T-helper 2 cell treated with Interferon-gamma antibody and Interleukin-4, amounts not matched to agents 100 ng/mL and 5 ng/mL, for 36 hours (primary cell): Measurements from ENCODE around the gene SRRM1. TPM values are rescaled to one million over a fixed set of nuclear protein-coding genes. Genes with fewer than 3 reads are reported as not detected.
"Not testable (repeated sequence)": the region's sequence is repeated elsewhere in the genome, so short reads cannot be mapped to it uniquely, and the experiment has no call there.

Experiments used
- intact Hi-C: fragments of 100-400 bp; cut with micrococcal nuclease; formaldehyde crosslinking; loops from one replicate; pipeline ENCODE4 v1.15.1; 2023
- total RNA-seq: library from RNA; stranded (reverse); gene quantifications from 2 replicates; pipeline ENCODE4 v1.2.3, GENCODE V29; 2022

The SRRM1 gene
- total RNA-seq, 1 donor from 2014 or later: 202 TPM

DNA sequence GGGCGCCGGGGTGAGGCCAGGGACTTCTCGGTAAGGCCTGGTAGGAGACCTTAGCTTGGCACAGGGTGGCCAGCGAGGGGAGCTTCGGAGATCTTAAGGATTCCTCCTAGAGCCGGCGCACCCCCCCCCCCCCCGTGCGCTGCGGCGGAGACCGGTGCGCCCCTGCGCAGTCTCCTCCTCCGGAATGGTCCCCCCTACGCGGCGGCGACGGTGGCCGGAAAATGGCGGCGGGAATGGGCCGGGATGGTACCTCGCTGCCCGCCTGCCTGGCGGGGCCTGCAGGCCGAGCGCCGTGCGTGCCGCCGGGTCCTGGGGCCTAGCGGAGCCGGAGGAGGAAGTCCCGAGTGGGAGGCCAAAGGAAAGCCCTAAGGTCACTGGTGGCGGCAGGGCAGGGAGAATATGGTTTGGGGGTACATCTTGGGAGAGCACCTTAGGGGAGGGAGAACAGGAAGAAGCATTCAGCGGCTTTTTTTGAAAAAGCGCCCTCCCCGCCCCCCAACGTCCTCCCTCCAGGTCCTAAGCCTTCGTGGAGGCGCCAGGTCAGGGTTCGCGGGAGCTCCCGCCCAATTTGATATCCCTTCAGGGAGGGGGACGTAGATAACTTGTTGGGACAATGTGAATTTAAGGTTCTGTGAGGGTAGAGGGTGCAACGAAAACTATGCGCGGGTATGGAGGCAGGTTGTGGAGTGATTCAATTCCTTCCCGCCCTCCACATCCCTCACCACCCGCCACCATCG lies 429 bp downstream of the SRRM1 start:
- intact Hi-C loops: loop anchor here (1.0 to 10.0 kb wide), 12 partner anchors 102 to 791 kb away; partner anchors contain the start of genes CLIC4, MACO1, NIPAL3 and PNRC2

- intact Hi-C loops: loop anchor here (5.0 to 10.0 kb wide), 5 partner anchors 283 to 791 kb away; partner anchors contain the start of genes MACO1, SRSF10 and TMEM50A
Measured at GRCh38 chr1:24644100-24644384, 940 bp downstream of the SRRM1 start.

GRCh38 chr1:24648919-24649318 lies 5.8 kb downstream of the SRRM1 start:
- intact Hi-C loops: loop anchor here (10.0 kb wide), 2 partner anchors 686 to 786 kb away; partner anchors contain the start of genes MACO1 and TMEM50A

GRCh38 chr1:24652382-24652781 lies 9.3 kb downstream of the SRRM1 start:
- intact Hi-C loops: no loop called here

- intact Hi-C loops: no loop called here
Measured at GRCh38 chr1:24654010-24654409, 10.9 kb downstream of the SRRM1 start.

DNA sequence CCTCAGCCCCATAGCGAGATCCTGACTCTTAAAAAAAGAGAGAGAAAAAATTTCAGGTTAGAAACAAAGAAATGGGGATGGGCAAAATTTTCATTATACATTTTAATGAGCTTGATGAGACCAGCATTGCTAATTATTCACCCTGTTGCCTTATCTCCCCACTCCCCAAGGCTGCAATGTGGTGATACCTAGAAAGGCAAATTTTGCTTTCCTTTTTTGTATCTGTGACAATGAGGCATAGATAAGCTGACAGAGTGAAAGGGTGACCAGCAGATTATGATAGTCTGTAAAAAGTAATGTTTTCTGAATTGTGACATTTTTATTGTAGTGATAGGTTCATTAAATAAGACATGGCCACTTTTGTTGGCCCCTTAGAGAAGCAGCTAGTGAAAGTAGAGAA lies 12.9 kb downstream of the SRRM1 start:
- intact Hi-C loops: no loop called here

DNA sequence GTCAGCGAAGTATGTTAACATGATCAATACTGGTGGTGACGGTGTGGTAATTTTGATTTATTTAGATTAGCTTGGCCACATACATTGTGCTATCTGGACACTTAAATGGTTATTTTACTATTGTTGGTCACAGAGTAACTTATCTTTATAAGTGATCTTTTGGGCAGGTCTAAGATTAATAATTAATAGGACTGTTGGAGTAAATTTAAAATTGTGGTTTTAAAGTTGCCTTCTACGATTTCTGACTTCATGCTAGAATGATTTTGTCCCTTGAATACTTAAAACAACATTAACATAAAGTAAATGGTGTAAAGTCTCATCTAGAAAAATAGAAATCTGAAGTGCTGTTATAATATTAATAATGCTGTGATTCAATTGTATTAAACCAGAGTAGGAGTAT lies 14.7 kb downstream of the SRRM1 start:
- intact Hi-C loops: no loop called here

DNA sequence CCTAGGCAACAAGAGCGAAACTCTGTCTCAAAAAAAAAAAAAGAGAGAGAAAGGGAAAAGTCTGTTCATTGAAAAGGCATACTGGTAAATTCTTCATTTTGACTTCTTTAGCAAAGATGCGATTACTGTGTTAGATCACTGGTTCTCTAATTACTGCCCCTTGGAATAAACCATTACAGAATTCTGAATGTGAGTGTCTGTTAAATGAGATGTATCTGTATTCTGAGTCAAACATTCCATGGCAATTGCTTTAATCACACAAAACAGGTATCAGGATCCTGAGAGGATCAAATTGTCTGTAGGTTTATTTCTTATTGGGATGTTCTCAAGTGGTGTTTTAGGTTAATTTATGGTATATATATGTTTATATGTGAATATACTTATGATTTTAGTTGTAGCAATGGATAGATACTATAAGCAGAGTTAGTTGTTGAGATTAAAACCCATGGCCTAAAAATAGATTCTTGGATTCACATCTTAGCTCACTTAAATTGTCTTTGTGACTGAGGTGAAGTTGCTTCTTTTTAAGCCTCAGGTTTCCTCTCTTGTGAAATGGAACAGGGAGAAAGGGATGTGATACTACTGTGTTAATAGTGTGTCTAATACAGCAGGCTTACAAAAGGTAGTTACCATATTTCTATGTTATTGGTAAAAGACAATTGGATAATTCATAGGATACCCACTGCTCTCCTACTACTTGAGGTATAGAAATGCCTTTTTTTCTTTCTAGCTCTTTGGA lies 16.2 kb downstream of the SRRM1 start:
- intact Hi-C loops: no loop called here

GRCh38 chr1:24659993-24660665 lies 17.0 kb downstream of the SRRM1 start:
- intact Hi-C loops: no loop called here

DNA sequence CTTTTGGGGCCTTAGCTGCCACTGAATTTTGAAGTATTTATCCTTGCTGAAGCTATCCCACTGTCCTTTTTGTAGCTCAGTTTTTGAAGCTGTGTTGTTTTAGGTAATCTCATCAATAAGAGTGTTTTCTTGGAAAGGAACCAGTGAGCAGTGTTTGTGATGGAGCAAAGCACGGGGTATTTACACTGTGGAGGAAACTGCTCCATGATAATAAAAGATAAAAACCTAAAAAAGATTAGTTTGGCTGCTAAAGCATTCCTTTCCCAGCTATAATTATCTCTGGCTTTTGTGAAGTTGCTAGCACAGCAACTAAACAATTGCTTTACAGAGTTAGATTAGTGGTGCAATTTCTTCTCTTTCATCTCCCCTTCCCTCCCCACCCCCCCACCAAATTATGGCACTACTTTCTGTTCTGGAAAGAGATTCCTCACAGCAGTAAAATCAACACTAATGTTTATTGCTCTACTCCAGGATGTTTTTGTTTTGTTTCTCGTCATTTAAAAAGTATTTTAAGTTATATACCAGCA lies 21.5 kb downstream of the SRRM1 start:
- intact Hi-C loops: no loop called here

DNA sequence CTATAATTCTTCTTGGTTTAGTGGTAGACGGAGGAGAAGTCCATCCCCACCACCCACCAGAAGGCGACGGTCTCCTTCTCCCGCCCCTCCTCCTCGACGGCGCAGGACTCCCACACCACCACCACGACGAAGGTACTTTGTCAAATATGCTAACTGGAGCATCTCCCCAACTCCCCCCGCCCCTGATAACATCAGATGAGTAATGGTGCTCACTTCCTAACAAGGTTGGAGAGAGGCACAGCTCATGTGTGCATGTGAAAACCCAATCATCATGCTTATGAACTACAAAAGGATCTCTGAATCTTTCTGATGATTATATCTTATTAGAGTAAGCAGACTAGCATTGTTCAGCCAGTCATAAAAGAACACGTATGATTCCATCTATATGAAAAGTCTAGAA lies 23.7 kb downstream of the SRRM1 start:
- intact Hi-C loops: no loop called here

DNA sequence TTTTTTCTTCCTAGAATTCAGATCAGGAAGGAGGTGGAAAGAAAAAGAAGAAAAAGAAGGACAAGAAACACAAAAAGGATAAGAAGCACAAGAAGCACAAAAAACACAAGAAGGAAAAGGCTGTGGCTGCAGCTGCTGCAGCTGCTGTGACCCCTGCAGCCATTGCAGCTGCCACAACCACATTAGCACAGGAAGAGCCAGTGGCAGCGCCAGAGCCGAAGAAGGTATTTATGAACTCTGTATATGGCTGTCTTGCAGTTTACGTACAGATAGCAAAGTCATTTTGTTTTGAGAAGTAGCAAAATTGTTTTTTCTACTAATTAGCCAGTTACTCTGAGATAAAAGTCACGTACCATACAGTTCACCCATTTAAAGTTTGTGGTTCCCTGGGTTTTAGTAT lies 28.3 kb downstream of the SRRM1 start:
- intact Hi-C loops: not testable (repeated sequence)

DNA sequence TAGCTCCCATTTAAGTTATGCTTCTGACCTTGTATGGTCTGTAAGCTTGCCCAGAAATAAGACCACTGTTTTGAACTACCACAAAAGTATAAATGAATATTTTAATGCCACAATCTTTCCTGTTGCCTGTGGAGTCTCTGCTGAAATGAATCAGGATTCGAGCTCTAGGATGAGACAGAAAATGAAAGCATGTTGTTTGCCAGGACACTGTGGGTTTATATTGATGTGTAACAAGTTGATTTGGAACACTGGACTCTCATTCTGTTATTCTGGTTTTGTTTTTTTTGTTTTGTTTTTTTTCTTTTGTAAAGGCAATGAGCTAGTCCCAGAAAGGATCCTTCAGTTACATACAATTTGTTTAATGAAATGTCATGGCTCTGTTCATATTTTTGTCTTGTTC lies 29.6 kb downstream of the SRRM1 start:
- intact Hi-C loops: not testable (repeated sequence)

- intact Hi-C loops: no loop called here
Measured at GRCh38 chr1:24673341-24673740, 30.2 kb downstream of the SRRM1 start.

- intact Hi-C loops: not testable (repeated sequence)
Measured at GRCh38 chr1:24678421-24678820, 35.3 kb downstream of the SRRM1 start.

DNA sequence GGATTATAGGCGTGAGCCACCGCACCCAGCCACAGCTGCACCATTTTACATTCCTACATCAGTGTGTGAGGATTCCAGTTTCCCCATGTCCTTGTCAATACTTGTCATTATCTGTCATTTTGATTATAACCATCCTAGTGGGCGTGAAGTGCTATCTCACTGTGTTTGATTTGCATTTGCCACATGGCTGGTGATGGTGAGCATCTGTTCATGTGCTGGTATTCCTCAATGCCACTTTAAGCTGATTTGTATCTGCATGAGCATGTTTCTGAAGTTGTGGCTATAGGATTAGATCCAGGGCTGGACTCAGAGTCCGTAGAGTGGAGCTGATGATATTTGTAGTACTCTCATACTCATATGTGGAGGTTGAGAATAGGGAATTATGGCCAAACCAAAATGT lies 36.6 kb downstream of the SRRM1 start:
- intact Hi-C loops: no loop called here

- intact Hi-C loops: no loop called here
Measured at GRCh38 chr1:24683713-24684162, 40.6 kb downstream of the SRRM1 start.

- intact Hi-C loops: loop anchor here (2.0 kb wide), 1 partner anchor 143 kb away; no protein-coding TSS in a partner anchor
Measured at GRCh38 chr1:24688033-24688432, 44.9 kb downstream of the SRRM1 start.

DNA sequence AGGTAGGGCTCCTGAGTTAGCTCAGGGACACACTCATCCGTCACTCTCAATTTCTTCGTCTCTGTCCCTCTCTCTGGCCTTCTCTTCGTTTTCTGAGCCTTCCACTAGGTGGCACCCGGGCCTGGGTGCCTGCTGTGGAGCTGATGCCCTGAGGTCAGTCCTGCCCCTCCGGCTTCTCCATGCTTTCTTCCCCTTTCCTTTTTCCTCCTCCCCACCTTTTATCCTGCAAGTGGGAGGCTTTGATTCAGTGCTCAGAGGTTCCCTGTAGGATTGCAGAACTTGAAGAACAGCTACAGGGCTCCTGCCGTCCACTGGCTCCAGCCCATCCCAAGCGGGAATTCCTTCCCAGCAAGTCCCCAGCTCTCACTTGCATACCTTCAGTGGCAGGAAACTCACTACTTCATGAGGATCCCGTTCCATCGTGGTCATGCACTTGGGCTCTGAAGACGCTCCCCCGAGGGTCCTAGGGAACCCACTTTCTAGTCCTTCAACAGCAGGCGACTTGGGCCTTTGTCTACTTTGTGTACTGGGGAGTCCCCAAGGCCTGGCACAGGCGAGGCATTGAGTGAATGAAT lies 45.6 kb downstream of the SRRM1 start:
- intact Hi-C loops: loop anchor here (2.0 kb wide), 1 partner anchor 142 kb away; no protein-coding TSS in a partner anchor

GRCh38 chr1:24691051-24691450 lies 47.9 kb downstream of the SRRM1 start:
- intact Hi-C loops: no loop called here

- intact Hi-C loops: no loop called here
Measured at GRCh38 chr1:24692351-24692980, 49.4 kb downstream of the SRRM1 start.
